ENCODE results near the gene KMT2C.

Gene KMT2C

GRCh38 chr7:152107945-152108344 lies 327.9 kb downstream of the KMT2C start:
- DNase-seq (ENCODE audit: low read depth in 2 of 2) = no peak

DNA sequence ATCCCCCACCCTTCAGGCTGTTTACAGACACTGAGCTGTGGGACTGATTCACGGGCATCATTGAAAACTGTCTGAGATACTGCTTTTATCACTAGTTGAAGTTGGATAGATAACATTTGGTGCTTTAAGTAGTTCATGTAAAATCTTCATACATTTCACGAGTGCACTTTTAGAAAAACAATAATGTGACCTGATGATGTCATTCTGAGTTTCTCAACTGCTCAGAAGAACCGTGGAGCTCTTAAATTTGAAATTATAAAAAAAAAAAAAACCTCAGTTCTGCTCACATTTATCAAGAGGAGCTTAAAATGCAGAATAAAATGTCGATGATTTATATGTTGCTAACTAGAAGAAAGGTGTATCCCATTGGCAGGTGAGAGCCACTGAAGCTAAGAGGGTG lies 328.8 kb downstream of the KMT2C start:
- DNase-seq (ENCODE audit: low read depth in 2 of 2) = no peak

GRCh38 chr7:152105205-152105604 lies 330.6 kb downstream of the KMT2C start:
- DNase-seq (ENCODE audit: low read depth in 2 of 2) = no peak

DNA sequence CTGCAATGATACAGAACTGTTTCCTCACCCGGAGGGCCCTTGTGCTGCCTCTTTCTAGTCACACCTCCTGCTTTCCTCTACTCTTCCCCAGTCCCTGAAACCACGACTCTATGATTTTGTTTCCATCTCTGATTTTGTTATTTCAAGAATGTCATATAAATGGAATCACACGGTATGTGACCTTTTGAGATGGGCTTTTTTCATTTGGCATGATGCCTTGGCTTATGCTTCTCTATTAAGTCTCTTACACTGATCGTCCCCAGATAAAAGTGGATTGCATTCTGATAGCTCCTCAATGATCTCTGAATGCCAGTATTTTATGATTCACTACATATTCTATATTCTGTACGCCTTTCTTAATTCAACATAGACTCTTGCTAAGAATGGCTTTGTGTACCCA lies 332.1 kb downstream of the KMT2C start:
- DNase-seq (ENCODE audit: low read depth in 2 of 2) = no peak

- DNase-seq (ENCODE audit: low read depth in 2 of 2) = no peak
Observed at GRCh38 chr7:152103066-152103465, 332.7 kb downstream of the KMT2C start.

DNA sequence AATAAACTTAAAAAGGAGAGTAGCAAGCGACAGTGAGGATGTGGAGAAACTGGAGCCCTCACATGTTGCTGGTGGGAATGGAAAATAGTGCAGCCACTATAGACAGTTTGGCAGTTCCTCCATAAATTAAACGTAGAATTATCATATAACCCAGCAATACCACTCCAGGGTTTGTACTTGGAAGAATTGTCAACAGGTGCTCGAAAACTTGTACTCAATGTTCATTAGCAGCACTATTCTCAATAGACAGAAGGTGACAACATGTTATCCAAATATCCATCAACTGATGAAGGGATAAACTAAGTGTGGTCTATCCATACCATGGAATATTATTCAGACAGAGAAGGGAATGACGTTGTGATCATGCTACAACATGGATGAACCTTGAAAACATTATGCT lies 338.5 kb downstream of the KMT2C start:
- DNase-seq (ENCODE audit: low read depth in 2 of 2) = no peak

DNA sequence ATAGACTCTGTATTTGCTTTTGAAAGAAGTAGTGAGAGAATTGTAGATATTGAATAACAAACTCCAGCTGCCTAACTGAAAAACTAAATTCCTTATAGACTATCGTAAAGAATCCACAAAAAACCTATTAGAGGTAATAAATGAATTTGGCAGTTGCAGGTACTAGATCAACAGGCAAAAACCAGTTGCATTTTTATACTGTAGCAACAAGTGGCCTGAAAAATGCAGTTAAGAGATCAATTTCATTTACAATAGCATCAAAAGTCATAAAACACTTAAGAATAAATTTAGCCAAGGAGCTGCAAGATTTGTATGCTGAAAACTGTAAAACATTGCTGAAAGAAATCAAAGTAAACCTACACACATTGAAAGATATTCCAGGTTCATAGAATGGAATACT lies 340.0 kb downstream of the KMT2C start:
- DNase-seq (ENCODE audit: low read depth in 2 of 2) = no peak

GRCh38 chr7:152093717-152094116 lies 342.1 kb downstream of the KMT2C start:
- no peak for DNase-seq (ENCODE audit: low read depth in 2 of 2)

- DNase-seq (ENCODE audit: low read depth in 2 of 2) = no peak
Observed at GRCh38 chr7:152090747-152091146, 345.1 kb downstream of the KMT2C start.

GRCh38 chr7:152089183-152089582 lies 346.6 kb downstream of the KMT2C start:
- no peak for DNase-seq (ENCODE audit: low read depth in 2 of 2)

DNA sequence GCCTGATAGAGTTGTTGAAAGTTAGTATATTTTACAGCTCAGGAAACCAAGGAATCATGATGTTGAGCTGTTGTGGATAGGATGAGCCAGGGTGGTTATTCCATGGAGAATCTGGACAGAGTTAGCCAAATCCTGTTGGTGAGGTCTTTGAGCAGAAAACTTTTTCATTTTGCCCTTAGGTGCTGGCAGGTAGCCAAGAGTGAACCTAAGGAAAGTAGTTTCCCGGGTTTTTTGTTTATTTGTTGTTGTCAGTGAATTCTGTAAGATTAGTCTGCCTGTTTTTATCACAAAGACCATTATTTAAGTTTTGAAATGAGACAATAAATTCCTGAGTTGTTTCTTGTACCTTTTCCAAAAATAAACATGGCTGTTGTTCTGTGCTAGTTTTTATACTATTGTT lies 349.3 kb downstream of the KMT2C start:
- no peak for DNase-seq (ENCODE audit: low read depth in 2 of 2)

DNA sequence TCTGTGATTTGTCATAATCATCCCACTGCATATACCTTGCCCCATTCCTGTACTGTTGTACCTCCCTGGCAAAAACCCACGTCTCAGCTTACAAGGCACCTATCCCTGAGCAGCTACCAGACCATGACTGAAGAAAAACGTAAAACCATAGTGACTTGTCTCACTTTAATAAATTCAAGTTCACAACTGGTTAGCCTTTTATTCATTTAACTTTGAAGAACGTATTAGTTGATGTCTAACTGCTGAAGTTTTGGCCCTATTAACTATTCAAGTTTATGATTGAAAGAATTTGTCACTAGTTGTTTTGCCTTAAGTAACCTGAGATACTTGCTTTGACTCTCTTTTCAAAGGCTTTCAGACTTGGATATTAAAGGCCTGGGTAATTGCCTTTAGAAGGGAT lies 350.7 kb downstream of the KMT2C start:
- no peak for DNase-seq (ENCODE audit: low read depth in 2 of 2)
